ENCODE data around the gene DSE.

The DSE gene

DNA sequence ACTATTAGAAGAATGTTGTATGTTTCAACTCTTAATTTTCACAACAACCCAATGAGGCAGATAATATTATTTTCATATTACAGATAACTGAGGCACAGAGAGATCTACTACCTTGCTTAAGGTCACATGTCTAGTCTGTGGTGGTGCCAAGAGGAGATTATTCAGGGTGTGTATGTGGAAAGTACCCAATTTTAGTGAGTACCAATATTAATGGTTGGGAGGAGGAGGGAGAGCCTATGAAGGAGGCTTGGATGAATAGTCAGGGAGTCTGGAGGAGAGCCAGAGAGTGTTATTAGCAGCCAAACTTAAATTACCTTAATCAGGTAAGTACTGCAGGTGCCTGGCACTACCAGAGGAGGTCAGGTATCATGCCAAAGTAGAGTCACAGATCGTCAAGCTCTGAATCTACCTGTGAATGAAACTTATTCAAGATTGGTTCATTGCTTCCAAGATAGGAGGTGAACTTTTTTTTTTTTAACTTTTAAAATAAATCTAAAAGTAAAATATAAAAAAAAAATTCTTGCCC lies 79.5 kb downstream of the DSE start:
- DNase-seq, result no peak

- DNase-seq, result no peak
Measured at GRCh38 chr6:116450769-116451740, 80.3 kb downstream of the DSE start.

- DNase-seq, result no peak
Measured at GRCh38 chr6:116451916-116452315, 81.2 kb downstream of the DSE start.

- DNase-seq, result no peak
Measured at GRCh38 chr6:116452531-116452930, 81.8 kb downstream of the DSE start.

DNA sequence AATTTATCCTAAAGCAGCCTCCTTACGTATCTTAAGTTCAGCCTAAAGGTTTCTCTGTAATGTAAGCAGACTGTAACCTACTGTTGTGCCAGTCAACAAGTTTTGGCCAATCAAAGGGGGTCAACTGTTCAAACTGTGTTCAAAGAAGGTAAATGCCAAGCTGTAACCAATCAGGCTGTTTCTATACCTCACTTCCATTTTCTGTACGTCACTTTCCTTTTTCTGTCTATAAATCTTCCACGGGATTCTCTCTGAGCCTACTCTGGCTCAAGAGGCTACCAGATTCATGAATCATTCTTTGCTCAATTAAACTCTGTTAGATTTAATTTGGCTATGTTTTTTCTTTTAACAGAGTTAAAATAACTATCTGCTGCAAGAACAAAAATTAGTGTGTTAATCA lies 85.4 kb downstream of the DSE start:
- DNase-seq, result no peak

DNA sequence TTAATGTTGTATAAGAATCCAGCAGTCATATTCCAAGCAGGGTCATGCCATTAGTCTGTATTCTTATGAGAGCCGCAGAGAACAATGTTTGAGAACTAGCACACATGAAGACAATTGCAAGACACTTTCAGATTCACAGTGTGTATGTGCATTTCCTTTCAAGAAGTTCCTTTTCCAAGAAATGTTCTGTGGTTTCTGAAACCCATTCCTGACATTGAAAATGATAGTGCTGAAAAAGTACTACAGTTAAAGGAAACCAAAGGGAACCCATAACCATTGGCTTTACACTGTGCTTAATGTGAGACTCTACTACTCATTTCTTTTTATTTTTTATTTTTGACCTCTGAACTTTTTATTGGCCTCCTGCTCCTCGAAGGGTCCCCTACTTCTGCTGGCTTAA lies 86.2 kb downstream of the DSE start:
- no peak for DNase-seq

DNA sequence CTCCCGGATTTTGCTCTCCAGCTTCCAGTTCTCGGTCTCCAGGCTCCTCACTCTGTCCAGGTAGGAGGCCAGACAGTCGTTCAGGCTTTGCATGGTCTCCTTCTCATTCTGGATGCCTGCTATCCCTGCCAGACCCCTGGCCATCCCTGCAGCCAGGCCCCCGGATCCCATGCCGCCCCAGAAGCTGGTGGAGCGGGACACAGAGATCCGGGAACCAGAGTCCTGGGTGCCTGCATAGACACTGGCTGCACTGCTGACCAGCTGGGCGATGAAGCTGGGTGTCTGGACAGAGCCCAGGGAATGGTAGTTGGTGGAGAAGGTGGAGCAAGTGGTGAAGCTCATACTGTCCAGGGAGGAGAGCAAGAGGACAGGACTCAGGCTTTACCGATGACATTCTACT lies 87.5 kb downstream of the DSE start:
- DNase-seq, result no peak

- no peak for DNase-seq
Measured at GRCh38 chr6:116459927-116460326, 89.2 kb downstream of the DSE start.

DNA sequence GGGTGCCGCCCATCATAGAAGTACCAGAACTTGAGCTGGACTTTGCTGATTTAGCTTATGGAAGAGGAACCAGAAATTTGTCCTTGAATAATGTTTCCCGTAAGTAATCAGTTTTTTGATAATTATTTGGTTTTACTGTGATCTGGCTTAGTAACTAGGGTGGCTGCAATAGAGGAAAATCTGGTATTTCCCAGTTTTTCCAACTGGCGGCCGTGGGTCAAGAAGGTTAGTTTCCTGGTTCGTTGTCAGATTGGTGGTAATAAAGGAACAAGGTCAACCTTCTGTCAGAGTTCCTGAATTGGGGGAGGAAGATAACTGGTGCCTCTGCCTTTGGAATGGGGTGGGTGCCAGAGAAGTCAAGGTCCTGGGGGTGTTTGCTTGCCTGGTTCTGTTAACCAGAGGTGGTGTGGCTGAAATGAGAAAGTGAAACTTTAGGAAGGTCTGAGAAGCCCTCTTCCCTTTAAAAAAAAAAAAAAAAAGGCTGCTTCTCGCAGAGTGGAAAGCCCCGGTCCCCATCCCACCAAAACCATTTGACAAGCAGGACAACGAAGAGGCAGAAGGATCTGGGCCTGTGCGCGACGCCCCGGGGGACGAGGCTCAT lies 90.7 kb downstream of the DSE start, which contains the start of gene CALHM6:
CALHM6 (plus strand) TSS at position 45 of the 601 bp plus-strand sequence; CDS start at position 600, 555 bp downstream.
- no peak for DNase-seq

DNA sequence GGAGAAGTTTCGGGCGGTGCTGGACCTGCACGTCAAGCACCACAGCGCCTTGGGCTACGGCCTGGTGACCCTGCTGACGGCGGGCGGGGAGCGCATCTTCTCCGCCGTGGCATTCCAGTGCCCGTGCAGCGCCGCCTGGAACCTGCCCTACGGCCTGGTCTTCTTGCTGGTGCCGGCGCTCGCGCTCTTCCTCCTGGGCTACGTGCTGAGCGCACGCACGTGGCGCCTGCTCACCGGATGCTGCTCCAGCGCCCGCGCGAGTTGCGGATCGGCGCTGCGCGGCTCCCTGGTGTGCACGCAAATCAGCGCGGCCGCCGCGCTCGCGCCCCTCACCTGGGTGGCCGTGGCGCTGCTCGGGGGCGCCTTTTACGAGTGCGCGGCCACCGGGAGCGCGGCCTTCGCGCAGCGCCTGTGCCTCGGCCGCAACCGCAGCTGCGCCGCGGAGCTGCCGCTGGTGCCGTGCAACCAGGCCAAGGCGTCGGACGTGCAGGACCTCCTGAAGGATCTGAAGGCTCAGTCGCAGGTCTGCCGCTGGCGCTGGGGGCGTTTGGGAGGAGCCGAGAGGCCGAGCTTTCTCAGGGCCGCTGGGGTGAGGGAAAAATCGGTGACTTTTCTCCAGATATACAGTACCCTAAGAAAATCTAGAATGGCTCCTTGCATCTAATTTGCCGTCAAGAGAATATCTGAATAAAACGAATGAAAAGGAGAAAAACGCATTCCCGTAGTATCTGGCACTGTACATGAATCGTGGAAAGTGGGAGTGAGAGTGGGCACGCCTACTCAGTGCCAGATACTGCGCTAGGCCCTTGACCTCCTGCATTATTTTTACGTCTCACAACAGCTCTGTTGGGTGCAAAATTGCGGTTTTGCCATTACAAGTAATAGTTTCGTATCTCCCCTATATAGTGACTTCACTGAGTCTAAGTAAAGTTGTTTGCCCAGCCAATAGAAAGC lies 91.5 kb downstream of the DSE start:
- no peak for DNase-seq

- no peak for DNase-seq
Measured at GRCh38 chr6:116463301-116463700, 92.6 kb downstream of the DSE start.

- no peak for DNase-seq
Measured at GRCh38 chr6:116465246-116465645, 94.5 kb downstream of the DSE start.

- no peak for DNase-seq
Measured at GRCh38 chr6:116467096-116467495, 96.3 kb downstream of the DSE start.

GRCh38 chr6:116467514-116467913 lies 96.8 kb downstream of the DSE start:
- DNase-seq, result no peak

GRCh38 chr6:116468293-116468692 lies 97.5 kb downstream of the DSE start:
- DNase-seq, result no peak

GRCh38 chr6:116471531-116471930 lies 100.8 kb downstream of the DSE start:
- DNase-seq, result no peak

DNA sequence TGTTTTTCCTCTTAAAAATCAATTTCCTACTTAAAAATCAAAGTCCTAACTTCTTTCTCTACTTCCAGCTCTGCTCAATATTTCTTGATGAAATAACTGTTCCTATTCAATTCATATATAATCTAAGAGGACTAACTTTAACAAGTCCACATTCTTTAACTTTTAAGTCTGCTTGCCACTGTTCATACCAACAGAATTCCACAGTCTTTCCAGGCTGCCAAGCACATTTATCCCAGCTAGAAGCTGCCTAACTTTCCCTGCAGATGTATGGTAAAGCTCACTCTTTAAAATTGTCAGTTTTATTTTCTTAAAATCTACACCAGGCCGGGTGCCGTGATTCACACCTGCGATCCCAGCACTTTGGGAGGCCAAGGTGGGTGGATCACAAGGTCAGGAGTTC lies 102.0 kb downstream of the DSE start:
- no peak for DNase-seq

- no peak for DNase-seq
Measured at GRCh38 chr6:116475141-116475540, 104.4 kb downstream of the DSE start.

DNA sequence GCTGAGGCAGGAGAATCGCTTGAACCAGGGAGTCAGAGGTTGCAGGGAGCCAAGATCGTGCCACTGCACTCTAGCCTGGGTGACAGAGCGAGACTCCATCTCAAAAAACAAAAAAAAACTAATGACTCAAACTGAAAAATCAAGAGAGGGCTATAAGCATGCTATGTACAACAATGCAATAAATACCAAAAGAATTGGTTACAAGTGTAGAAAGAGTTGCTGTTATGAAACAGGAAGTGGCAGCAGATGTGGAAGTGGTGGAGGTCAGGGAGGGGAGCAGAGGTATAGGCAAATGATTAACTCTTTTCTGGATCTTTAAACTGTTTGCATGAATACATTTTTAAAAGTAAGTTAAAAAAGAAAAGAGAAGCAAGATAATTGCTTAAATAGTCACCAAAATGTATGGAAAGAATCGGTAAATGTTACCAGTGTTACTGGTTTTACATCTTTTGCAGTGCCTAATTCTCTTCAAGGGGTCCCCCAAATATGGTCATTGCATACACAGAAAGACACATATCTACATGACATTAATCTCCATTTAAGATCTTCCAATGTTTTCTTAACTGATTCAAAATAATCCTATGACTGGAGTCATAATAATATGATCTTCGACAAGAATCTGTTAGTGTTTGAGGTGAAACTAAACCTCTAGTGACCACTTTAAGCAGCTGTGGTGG lies 105.4 kb downstream of the DSE start:
- DNase-seq, result no peak

GRCh38 chr6:116482780-116483179 lies 112.0 kb downstream of the DSE start:
- DNase-seq, result no peak

GRCh38 chr6:116483616-116484015 lies 112.9 kb downstream of the DSE start:
- no peak for DNase-seq

GRCh38 chr6:116485559-116486184 lies 114.9 kb downstream of the DSE start:
- DNase-seq, result no peak
